PC-9 (cell line): ENCODE results near the gene FAM3C.

ENCODE experiments used
- EZH2 ChIP-seq: fragments of 200-600 bp; sonication (generic); IDR thresholded peaks from 2 replicates; pipeline ENCODE4 v1.8.0; 2017; ENCODE audit warnings: antibody characterized with exemption, low read depth
- TF ChIP-seq, protein P1 (sequence below): fragments of 200-600 bp; sonication (generic); conservative IDR thresholded peaks from 2 replicates; pipeline ENCODE4 v1.6.1; 2017; ENCODE audit warnings: mixed run types, antibody characterized with exemption, mild to moderate bottlenecking, moderate library complexity

DNA sequence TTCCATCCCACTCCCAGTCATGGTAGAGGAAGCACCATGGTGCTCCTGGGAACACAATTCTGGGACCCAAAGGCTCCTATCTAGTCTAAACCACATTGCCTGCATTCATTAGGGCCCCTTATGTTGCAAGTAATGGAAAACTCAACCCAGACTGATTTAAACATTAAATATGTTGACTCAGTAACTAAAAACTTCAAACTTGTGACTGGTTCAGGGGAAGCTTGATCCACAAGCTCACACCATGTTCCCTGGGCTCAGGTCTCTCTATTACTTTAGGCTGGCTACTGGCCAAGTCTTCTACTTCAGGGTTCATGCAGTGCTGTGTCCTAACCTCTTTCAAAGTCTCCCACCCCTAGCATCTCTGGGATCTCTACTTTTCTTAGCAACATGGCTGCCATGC, 54.2 kb downstream of the FAM3C start:
- no peak for TF ChIP-seq EZH2
- TF ChIP-seq, protein P1, sequence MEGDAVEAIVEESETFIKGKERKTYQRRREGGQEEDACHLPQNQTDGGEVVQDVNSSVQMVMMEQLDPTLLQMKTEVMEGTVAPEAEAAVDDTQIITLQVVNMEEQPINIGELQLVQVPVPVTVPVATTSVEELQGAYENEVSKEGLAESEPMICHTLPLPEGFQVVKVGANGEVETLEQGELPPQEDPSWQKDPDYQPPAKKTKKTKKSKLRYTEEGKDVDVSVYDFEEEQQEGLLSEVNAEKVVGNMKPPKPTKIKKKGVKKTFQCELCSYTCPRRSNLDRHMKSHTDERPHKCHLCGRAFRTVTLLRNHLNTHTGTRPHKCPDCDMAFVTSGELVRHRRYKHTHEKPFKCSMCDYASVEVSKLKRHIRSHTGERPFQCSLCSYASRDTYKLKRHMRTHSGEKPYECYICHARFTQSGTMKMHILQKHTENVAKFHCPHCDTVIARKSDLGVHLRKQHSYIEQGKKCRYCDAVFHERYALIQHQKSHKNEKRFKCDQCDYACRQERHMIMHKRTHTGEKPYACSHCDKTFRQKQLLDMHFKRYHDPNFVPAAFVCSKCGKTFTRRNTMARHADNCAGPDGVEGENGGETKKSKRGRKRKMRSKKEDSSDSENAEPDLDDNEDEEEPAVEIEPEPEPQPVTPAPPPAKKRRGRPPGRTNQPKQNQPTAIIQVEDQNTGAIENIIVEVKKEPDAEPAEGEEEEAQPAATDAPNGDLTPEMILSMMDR, result no peak
